A673 (cell line): ENCODE data around the gene FXYD4.

Experiments
- EZH2 ChIP-seq: fragments of 200-600 bp; sonication (generic); IDR thresholded peaks from 2 replicates; pipeline ENCODE4 v1.6.1; 2017; ENCODE audit warnings: borderline replicate concordance, low read depth, mild to moderate bottlenecking, mixed read lengths, antibody characterized with exemption, low read length; ENCODE audit not compliant: poor library complexity, severe bottlenecking
- TF ChIP-seq, protein P1 (sequence below): fragments of 300-800, 200-600 bp; sonication (generic); conservative IDR thresholded peaks from 2 replicates; pipeline ENCODE4 v1.5.1; 2017; ENCODE audit warnings: low read depth, mild to moderate bottlenecking, antibody characterized with exemption, low read length, moderate library complexity, mixed read lengths

DNA sequence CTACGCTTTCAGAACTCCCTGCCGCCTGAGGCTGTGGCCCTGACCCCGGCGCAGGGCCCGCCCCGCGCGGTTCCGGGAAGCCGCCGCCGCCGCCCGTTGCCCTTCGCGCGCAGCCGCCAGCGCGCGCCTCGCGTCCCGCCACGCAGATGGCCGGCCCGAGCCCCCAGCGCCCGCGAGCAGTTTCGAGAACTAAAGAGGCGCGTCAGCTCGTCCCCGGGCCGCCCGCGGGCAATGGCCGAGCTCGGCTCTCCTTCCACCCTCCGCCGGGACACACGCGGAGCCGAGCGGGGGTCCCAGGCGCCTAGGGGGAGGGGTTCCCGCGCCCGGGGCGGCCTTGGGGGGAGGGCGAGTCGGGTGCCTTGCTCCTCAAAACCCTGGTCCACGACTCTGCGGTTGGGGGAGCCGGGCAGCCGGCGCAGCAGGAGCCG is 35.7 kb downstream of the FXYD4 start:
- TF ChIP-seq, protein P1, sequence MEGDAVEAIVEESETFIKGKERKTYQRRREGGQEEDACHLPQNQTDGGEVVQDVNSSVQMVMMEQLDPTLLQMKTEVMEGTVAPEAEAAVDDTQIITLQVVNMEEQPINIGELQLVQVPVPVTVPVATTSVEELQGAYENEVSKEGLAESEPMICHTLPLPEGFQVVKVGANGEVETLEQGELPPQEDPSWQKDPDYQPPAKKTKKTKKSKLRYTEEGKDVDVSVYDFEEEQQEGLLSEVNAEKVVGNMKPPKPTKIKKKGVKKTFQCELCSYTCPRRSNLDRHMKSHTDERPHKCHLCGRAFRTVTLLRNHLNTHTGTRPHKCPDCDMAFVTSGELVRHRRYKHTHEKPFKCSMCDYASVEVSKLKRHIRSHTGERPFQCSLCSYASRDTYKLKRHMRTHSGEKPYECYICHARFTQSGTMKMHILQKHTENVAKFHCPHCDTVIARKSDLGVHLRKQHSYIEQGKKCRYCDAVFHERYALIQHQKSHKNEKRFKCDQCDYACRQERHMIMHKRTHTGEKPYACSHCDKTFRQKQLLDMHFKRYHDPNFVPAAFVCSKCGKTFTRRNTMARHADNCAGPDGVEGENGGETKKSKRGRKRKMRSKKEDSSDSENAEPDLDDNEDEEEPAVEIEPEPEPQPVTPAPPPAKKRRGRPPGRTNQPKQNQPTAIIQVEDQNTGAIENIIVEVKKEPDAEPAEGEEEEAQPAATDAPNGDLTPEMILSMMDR, result no peak
- TF ChIP-seq EZH2, result no peak
